Left ventricle myocardium inferior (tissue), 1 donor: ENCODE results near the gene NOSIP. TPM values are rescaled to one million over a fixed set of nuclear protein-coding genes. Genes with fewer than 3 reads are reported as not detected.

Experiments used
- DNase-seq: peaks from one replicate; pipeline ENCODE4 v3.0.0-alpha.2; 2020
- H3K27ac ChIP-seq: fragments of 200-600 bp; replicated peaks from 2 replicates; pipeline ENCODE4 v1.8.0; 2021
- H3K27me3 ChIP-seq: fragments of 200-600 bp; 2 replicates; pipeline ENCODE4 v1.8.0; 2021; ENCODE audit warnings: low read depth
- H3K36me3 ChIP-seq: fragments of 200-600 bp; 2 replicates; pipeline ENCODE4 v1.8.0; 2021
- H3K4me1 ChIP-seq: fragments of 200-600 bp; 2 replicates; pipeline ENCODE4 v1.8.0; 2021
- H3K4me3 ChIP-seq: fragments of 200-600 bp; 2 replicates; pipeline ENCODE4 v1.8.0; 2021; ENCODE audit warnings: mild to moderate bottlenecking, moderate library complexity
- H3K9me3 ChIP-seq: fragments of 200-600 bp; replicated peaks from 2 replicates; pipeline ENCODE4 v1.8.0; 2021
- CTCF ChIP-seq: fragments of 200-600 bp; IDR thresholded peaks from 2 replicates; pipeline ENCODE4 v1.8.0; 2021; ENCODE audit warnings: antibody characterized with exemption, mild to moderate bottlenecking, borderline replicate concordance
- intact Hi-C: fragments of 100-400 bp; cut with micrococcal nuclease; formaldehyde crosslinking; loops from one replicate; pipeline ENCODE4 v1.11.0; 2022
- total RNA-seq: library from RNA; stranded (reverse); fragmentation: NEBNext Ultra II Directional; extraction: Animal tissue kit (Norgen Biotek cat#: 25700); gene quantifications from one replicate; pipeline ENCODE4 v1.2.1, GENCODE V29; 2021
- donor health status: DM: no; HTN: yes; CAD: no; lungs with severe emphysema.

The NOSIP gene
- total RNA-seq, 1 donor from 2014 or later = 47.3 TPM

GRCh38 chr19:49518033-49518432 lies 62.3 kb downstream of the NOSIP start:
- Histone ChIP-seq H3K9me3 (no peaks in the 10 kb centered on the region), H3K4me1 (peaks cover 23% of the 10 kb centered on the region), H3K4me3 (no peak overlapping the region), H3K36me3 (no peaks in the 10 kb centered on the region), H3K27ac (no peak overlapping the region), H3K27me3 (no peaks in the 10 kb centered on the region)
- no peak for TF ChIP-seq CTCF
- intact Hi-C loops = no loop called here
- DNase-seq = no peak

- intact Hi-C loops = no loop called here
- no peak for TF ChIP-seq CTCF
Observed at GRCh38 chr19:49515767-49516166, 64.6 kb downstream of the NOSIP start.

DNA sequence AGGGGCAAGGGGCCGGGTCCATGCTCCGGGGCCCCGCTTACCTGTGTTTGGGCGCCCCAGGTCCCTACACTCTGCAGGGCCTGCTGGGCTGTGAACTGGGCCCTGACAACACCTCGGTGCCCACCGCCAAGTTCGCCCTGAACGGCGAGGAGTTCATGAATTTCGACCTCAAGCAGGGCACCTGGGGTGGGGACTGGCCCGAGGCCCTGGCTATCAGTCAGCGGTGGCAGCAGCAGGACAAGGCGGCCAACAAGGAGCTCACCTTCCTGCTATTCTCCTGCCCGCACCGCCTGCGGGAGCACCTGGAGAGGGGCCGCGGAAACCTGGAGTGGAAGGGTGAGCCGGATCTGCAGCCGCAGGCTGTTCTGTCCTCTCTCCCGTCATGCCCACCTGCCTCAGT lies 66.2 kb downstream of the NOSIP start:
- Histone ChIP-seq H3K36me3 (no peaks in the 10 kb centered on the region), H3K4me1 (peaks cover 37% of the 10 kb centered on the region), H3K9me3 (no peaks in the 10 kb centered on the region), H3K27ac (peak overlapping the region; percentile 89), H3K4me3 (peak overlapping the region; percentile 90), H3K27me3 (no peaks in the 10 kb centered on the region)
- no peak for DNase-seq
- intact Hi-C loops = no loop called here
- TF ChIP-seq CTCF = no peak

More at GRCh38 chr19:49515767-49516166, 64.6 kb downstream of the NOSIP start:
- H3K27me3 ChIP-seq = no peaks in the 10 kb centered on the region
- H3K4me1 ChIP-seq = peaks cover 37% of the 10 kb centered on the region
- H3K36me3 ChIP-seq = no peaks in the 10 kb centered on the region
- peak overlapping the region; percentile 90 for H3K4me3 ChIP-seq
- peak; percentile 51 for DNase-seq
- H3K27ac ChIP-seq = peak overlapping the region; percentile 39
- no peaks in the 10 kb centered on the region for H3K9me3 ChIP-seq

- TF ChIP-seq CTCF = no peak
- Histone ChIP-seq H3K4me3 (peak overlapping the region; percentile 90), H3K27me3 (no peaks in the 10 kb centered on the region), H3K27ac (peak overlapping the region; percentile 89), H3K36me3 (no peaks in the 10 kb centered on the region), H3K9me3 (no peaks in the 10 kb centered on the region), H3K4me1 (peaks cover 37% of the 10 kb centered on the region)
- intact Hi-C loops = no loop called here
- DNase-seq = no peak
Observed at GRCh38 chr19:49513746-49514118, 66.6 kb downstream of the NOSIP start.

- H3K4me3 ChIP-seq = peak overlapping the region; percentile 90
- intact Hi-C loops = no loop called here
- TF ChIP-seq CTCF = no peak
- H3K4me1 ChIP-seq = peaks cover 37% of the 10 kb centered on the region
- H3K27me3 ChIP-seq = no peaks in the 10 kb centered on the region
- H3K27ac ChIP-seq = peak overlapping the region; percentile 89
- no peaks in the 10 kb centered on the region for H3K9me3 ChIP-seq
- peak; percentile 70 for DNase-seq
- H3K36me3 ChIP-seq = no peaks in the 10 kb centered on the region
Observed at GRCh38 chr19:49512970-49513745, 67.2 kb downstream of the NOSIP start.
